Fibroblast of lung (primary cell): ENCODE results near the gene CDH4.

Experiments used
- EZH2 ChIP-seq: IDR thresholded peaks from 2 replicates; pipeline ENCODE4 v1.5.1; 2012; ENCODE audit warnings: low read length, control low read depth, mild to moderate bottlenecking; ENCODE audit errors: missing control alignments
- TF ChIP-seq, protein P1 (sequence below), 2 donors: IDR thresholded peaks in 1 of 2; conservative IDR thresholded peaks in 1 of 2; 1 replicate in 1 of 2; 2 replicates in 1 of 2; pipeline ENCODE4 v1.5.1; 2011 to 2012; ENCODE audit warnings: low read length in 2 of 2, control low read depth in 1 of 2, inconsistent platforms in 1 of 2, low read depth in 1 of 2, mild to moderate bottlenecking in 1 of 2

DNA sequence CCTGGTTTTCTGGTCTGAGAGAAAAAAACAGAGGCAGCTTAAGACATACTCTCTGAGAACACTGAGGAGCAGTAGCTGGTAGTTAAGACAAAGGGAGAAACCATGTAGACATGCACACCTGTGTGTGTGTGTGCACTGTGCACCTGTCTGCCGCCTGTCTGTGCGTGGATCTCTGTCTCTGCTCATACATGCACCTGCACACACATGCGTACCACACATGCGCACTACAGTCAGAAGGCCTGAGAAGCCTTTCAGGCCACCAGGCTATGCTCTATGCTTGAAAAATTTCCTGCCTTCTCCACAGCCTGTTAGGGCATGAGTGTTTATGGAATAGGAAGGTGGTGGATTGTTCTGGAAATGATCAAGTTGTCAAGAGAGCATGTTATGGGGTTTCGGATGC, 103.5 kb downstream of the CDH4 start:
- TF ChIP-seq, protein P1, sequence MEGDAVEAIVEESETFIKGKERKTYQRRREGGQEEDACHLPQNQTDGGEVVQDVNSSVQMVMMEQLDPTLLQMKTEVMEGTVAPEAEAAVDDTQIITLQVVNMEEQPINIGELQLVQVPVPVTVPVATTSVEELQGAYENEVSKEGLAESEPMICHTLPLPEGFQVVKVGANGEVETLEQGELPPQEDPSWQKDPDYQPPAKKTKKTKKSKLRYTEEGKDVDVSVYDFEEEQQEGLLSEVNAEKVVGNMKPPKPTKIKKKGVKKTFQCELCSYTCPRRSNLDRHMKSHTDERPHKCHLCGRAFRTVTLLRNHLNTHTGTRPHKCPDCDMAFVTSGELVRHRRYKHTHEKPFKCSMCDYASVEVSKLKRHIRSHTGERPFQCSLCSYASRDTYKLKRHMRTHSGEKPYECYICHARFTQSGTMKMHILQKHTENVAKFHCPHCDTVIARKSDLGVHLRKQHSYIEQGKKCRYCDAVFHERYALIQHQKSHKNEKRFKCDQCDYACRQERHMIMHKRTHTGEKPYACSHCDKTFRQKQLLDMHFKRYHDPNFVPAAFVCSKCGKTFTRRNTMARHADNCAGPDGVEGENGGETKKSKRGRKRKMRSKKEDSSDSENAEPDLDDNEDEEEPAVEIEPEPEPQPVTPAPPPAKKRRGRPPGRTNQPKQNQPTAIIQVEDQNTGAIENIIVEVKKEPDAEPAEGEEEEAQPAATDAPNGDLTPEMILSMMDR (conservative IDR thresholded peaks at IDR 0.05 in 1 of 2, IDR thresholded peaks at IDR 0.05 in 1 of 2; ENCODE audit: low read depth in 1 of 2, low read length in 2 of 2), result no peak
- no peak for TF ChIP-seq EZH2
